HepG2 (cell line): ENCODE results near the gene MYO5A. TPM values are rescaled to one million over a fixed set of nuclear protein-coding genes. Genes with fewer than 3 reads are reported as not detected.

Experiments
- ATAC-seq: fragments of 200-7000 bp; cut with Tn5 transposase; 3 replicates; pipeline ENCODE4 v1.9.1; 2020; ENCODE audit warnings: mild to moderate bottlenecking, moderate library complexity
- BruUV-seq: library from RNA; stranded (reverse); fragments of 400-500 nt; replicated peaks from 2 replicates; lab custom pipeline; 2021; lab: Mats Ljungman, UMichigan
- CTCF ChIA-PET: fragments of 300-600 bp; formaldehyde crosslinking; extraction: SDS; loops from one replicate; lab custom pipeline; 2021; ENCODE audit warnings: low total read pairs, inconsistent platforms, low intra/inter-chr PET ratio; lab: Yijun Ruan, JAX
- POLR2A ChIA-PET: fragments of 350-600 bp; sonication (Branson Sonifier 250); formaldehyde crosslinking; loops from one replicate; lab custom pipeline; 2020; ENCODE audit warnings: antibody characterized with exemption, inconsistent platforms; lab: Yijun Ruan, JAX
- DNase-seq: peaks from one replicate; pipeline ENCODE4 v3.0.0-alpha.2; 2015; ENCODE audit warnings: low spot score
- FAIRE-seq: peaks from 3 replicates; lab custom pipeline; 2011; peaks lifted over from hg19 to GRCh38; lab: Jason Lieb, UNC
- H2AFZ ChIP-seq: one replicate; pipeline ENCODE4 v1.6.1; 2011; ENCODE audit warnings: low read length, inconsistent platforms
- H3K27ac ChIP-seq: fragments of 300-600 bp; 3 replicates; pipeline ENCODE4 v1.8.0; 2011; ENCODE audit warnings: mixed run types, mild to moderate bottlenecking, mixed read lengths, low read length, inconsistent platforms; ENCODE audit not compliant: insufficient read depth; ENCODE audit errors: extremely low read length
- H3K27me3 ChIP-seq, 2 experiments: fragments of 200-600 bp in 1 of 2; 2 replicates in 1 of 2; 3 replicates in 1 of 2; pipeline versions ENCODE4 v1.6.0 to v1.8.0; 2011; ENCODE audit warnings: low read length in 2 of 2, mild to moderate bottlenecking in 2 of 2, moderate library complexity in 2 of 2, inconsistent platforms in 1 of 2; ENCODE audit not compliant: insufficient read depth in 2 of 2, control insufficient read depth in 1 of 2
- H3K36me3 ChIP-seq, 2 experiments: fragments of 200-600 bp in 1 of 2; replicated peaks in 1 of 2; 2 replicates in 1 of 2; 3 replicates in 1 of 2; pipeline versions ENCODE4 v1.5.1 to v1.8.0; 2011; ENCODE audit warnings: low read length in 2 of 2, inconsistent platforms in 1 of 2; ENCODE audit not compliant: insufficient read depth in 2 of 2, control insufficient read depth in 1 of 2
- H3K4me1 ChIP-seq: 2 replicates; pipeline ENCODE4 v1.5.1; 2012; ENCODE audit warnings: low read length, inconsistent platforms; ENCODE audit not compliant: insufficient read depth
- H3K4me2 ChIP-seq: 2 replicates; pipeline ENCODE4 v1.6.0; 2011; ENCODE audit warnings: low read depth, low read length, inconsistent platforms
- H3K4me3 ChIP-seq, 3 experiments: fragments of 200-600 bp in 1 of 3; sonication (generic), shearing (Covaris generic) in 1 of 3; replicated peaks in 1 of 3; 2 replicates each; pipeline ENCODE4 v1.5.1; 2011 to 2016; ENCODE audit warnings: low read length in 3 of 3, inconsistent platforms in 2 of 3, low read depth in 2 of 3, mild to moderate bottlenecking in 2 of 3, control low read depth in 1 of 3, mixed read lengths in 1 of 3; ENCODE audit not compliant: insufficient read depth in 1 of 3
- H3K79me2 ChIP-seq: one replicate; pipeline ENCODE4 v1.6.1; 2011; ENCODE audit warnings: low read length, inconsistent platforms; ENCODE audit not compliant: insufficient read depth
- H3K9ac ChIP-seq: 2 replicates; pipeline ENCODE4 v1.6.0; 2011; ENCODE audit warnings: mild to moderate bottlenecking, low read depth, low read length, inconsistent platforms; ENCODE audit not compliant: insufficient read depth
- H3K9me3 ChIP-seq: 2 replicates; pipeline ENCODE4 v1.5.1; 2012; ENCODE audit warnings: mild to moderate bottlenecking, low read length
- H4K20me1 ChIP-seq: 2 replicates; pipeline ENCODE4 v1.6.0; 2011; ENCODE audit warnings: inconsistent platforms, mild to moderate bottlenecking, low read length, moderate library complexity; ENCODE audit not compliant: insufficient read depth
- ETV5 ChIP-seq: IDR thresholded peaks from 2 replicates; pipeline ENCODE4 v1.6.1; 2018; ENCODE audit warnings: missing biosample characterization, missing genetic modification reagents, inconsistent platforms, borderline replicate concordance
- FOXP1 ChIP-seq, 2 experiments: fragments of 450-650 bp in 1 of 2; IDR thresholded peaks; 2 replicates each; pipeline ENCODE4 v1.6.1; 2017 to 2018; ENCODE audit warnings: antibody characterized with exemption in 1 of 2
- MAF1 ChIP-seq: sonication (generic); formaldehyde crosslinking; IDR thresholded peaks from 2 replicates; pipeline ENCODE4 v1.5.0; 2020; ENCODE audit warnings: missing genetic modification reagents, borderline replicate concordance
- MXD3 ChIP-seq: IDR thresholded peaks from 2 replicates; pipeline ENCODE4 v1.6.1; 2016; ENCODE audit warnings: mild to moderate bottlenecking, missing biosample characterization, missing genetic modification reagents
- NFRKB ChIP-seq: fragments of 450-650 bp; IDR thresholded peaks from 2 replicates; pipeline ENCODE4 v1.6.1; 2017
- SRSF9 ChIP-seq: fragments of 200-400 bp; formaldehyde crosslinking; IDR thresholded peaks from 2 replicates; pipeline ENCODE4 v1.6.1; 2018; ENCODE audit warnings: borderline replicate concordance, mild to moderate bottlenecking, low read depth, low read length; ENCODE audit not compliant: insufficient read depth, poor library complexity, severe bottlenecking
- TBL1XR1 ChIP-seq: fragments of 150-350 bp; IDR thresholded peaks from 2 replicates; pipeline ENCODE4 v1.6.1; 2014; ENCODE audit warnings: borderline replicate concordance, low read length; ENCODE audit not compliant: partially characterized antibody
- TGIF2 ChIP-seq: IDR thresholded peaks from 2 replicates; pipeline ENCODE4 v1.6.1; 2016; ENCODE audit warnings: control low read depth, missing compliant biosample characterization
- THAP8 ChIP-seq: sonication (generic); formaldehyde crosslinking; IDR thresholded peaks from 2 replicates; pipeline ENCODE4 v1.5.1; 2020; ENCODE audit warnings: missing genetic modification reagents, mild to moderate bottlenecking, borderline replicate concordance
- TOPORS ChIP-seq: sonication (generic); formaldehyde crosslinking; IDR thresholded peaks from 2 replicates; pipeline ENCODE4 v1.8.0; 2023; ENCODE audit warnings: mild to moderate bottlenecking, missing genetic modification reagents
- YY1 ChIP-seq: IDR thresholded peaks from 2 replicates; pipeline ENCODE4 v1.6.1; 2011; ENCODE audit warnings: low read length, low read depth, moderate library complexity, mild to moderate bottlenecking; ENCODE audit not compliant: insufficient read depth, insufficient replicate concordance
- ZEB1 ChIP-seq: IDR thresholded peaks from 2 replicates; pipeline ENCODE4 v1.6.1; 2012; ENCODE audit warnings: mild to moderate bottlenecking, low read depth, inconsistent platforms; ENCODE audit not compliant: insufficient replicate concordance
- ZNF17 ChIP-seq: sonication (generic); formaldehyde crosslinking; IDR thresholded peaks from 2 replicates; pipeline ENCODE4 v1.5.0; 2020; ENCODE audit warnings: mild to moderate bottlenecking, missing genetic modification reagents
- ZNF234 ChIP-seq: sonication (generic); formaldehyde crosslinking; conservative IDR thresholded peaks from 2 replicates; pipeline ENCODE4 v1.5.1; 2020; ENCODE audit warnings: mild to moderate bottlenecking, missing genetic modification reagents
- ZNF546 ChIP-seq: sonication (generic); formaldehyde crosslinking; conservative IDR thresholded peaks from 2 replicates; pipeline ENCODE4 v1.8.1; 2023; ENCODE audit warnings: mild to moderate bottlenecking, missing genetic modification reagents
- ZNF547 ChIP-seq: sonication (generic); formaldehyde crosslinking; IDR thresholded peaks from 2 replicates; pipeline ENCODE4 v1.5.1; 2020; ENCODE audit warnings: mild to moderate bottlenecking, missing genetic modification reagents
- ZNF552 ChIP-seq: sonication (generic); formaldehyde crosslinking; IDR thresholded peaks from 2 replicates; pipeline ENCODE4 v1.9.0; 2022; ENCODE audit warnings: missing genetic modification reagents, mild to moderate bottlenecking, borderline replicate concordance
- WGBS: methylation state at CpG from one replicate; pipeline ENCODE4 v1.1.6; 2017; ENCODE audit warnings: low lambda C conversion rate; 5-methylcytosine and 5-hydroxymethylcytosine counted together
- in situ Hi-C: cut with HindIII; loops from 2 replicates; pipeline ENCODE4 v1.10.0; 2017; ENCODE audit warnings: low pct_unique_long_range_greater_than_20kb; ENCODE audit not compliant: extremely low pct_ligation_motif_present
- intact Hi-C: fragments of 100-400 bp; cut with micrococcal nuclease; formaldehyde crosslinking; loops from one replicate; pipeline ENCODE4 v1.10.0; 2022; ENCODE audit not compliant: unreplicated experiment
- polyA plus RNA-seq, 8 experiments: library from polyadenylated mRNA; depleted of rRNA in 3 of 8; stranded (reverse) in 7 of 8; unstranded in 1 of 8; fragments of >200 nt; fragmentation: Illumina TruSeq in 4 of 8; extraction: Trizol in 4 of 8; gene quantifications; 2 replicates each; pipeline versions ENCODE4 v1.2.1 to v1.2.3, GENCODE V29; 2011 to 2016; ENCODE audit warnings: low read depth in 4 of 8, missing spikeins in 1 of 8, mixed read lengths in 1 of 8; ENCODE audit not compliant: insufficient read depth in 1 of 8
- total RNA-seq, 5 experiments: library from RNA; depleted of rRNA; stranded (reverse); fragments of >200 nt; fragmentation: Illumina TruSeq; extraction: Trizol; gene quantifications; 2 replicates each; pipeline ENCODE4 v1.2.3, GENCODE V29; 2016; ENCODE audit warnings: low read depth in 1 of 5
- TF ChIP-seq, protein P1 (sequence below), 2 experiments: sonication (generic) in 1 of 2; formaldehyde crosslinking in 1 of 2; IDR thresholded peaks; 2 replicates each; pipeline versions ENCODE4 v1.4.0 to v1.6.1; 2018 to 2020; ENCODE audit warnings: missing genetic modification reagents in 2 of 2, borderline replicate concordance in 1 of 2, low read depth in 1 of 2, mild to moderate bottlenecking in 1 of 2, missing biosample characterization in 1 of 2
- TF ChIP-seq, protein P2 (sequence below): sonication (generic); formaldehyde crosslinking; IDR thresholded peaks from 2 replicates; pipeline ENCODE4 v1.5.1; 2020; ENCODE audit warnings: missing genetic modification reagents, mild to moderate bottlenecking, borderline replicate concordance
- TF ChIP-seq, protein P3 (sequence below): IDR thresholded peaks from 2 replicates; pipeline ENCODE4 v1.6.1; 2016; ENCODE audit warnings: missing genetic modification reagents, missing compliant biosample characterization

The MYO5A gene
- total and polyA plus RNA-seq, 2 of the 13 experiments (the other 11 are each of a cell fraction or from before 2014, with no cell fraction given): 2.8 to 4.8 TPM

DNA sequence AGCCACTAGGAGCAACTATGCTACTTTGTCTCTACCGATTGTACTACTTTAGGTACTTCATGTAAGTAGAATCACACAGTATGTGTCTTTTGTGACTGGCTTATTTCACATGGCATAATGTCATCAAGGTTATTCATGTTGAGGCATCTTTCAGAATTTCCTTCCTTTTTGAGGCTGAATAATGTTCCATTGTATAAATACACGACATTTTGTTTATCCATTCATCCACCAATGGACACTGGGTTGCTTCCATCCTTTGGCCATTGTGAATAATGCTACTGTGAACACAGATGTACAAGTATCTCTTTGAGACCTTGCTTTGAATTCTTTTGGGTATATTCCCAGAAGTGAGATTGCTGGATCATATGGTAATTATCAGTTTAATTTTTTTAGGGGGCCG is 29.2 kb downstream of the MYO5A start:
- BruUV-seq: no TSS peak
- H3K4me3 ChIP-seq: no peak overlapping the region
- H3K9ac ChIP-seq: no peak overlapping the region
- no peak overlapping the region for H2AFZ ChIP-seq
- no peaks in the 10 kb centered on the region for H3K9me3 ChIP-seq
- H3K27ac ChIP-seq: no peak overlapping the region
- no peaks in the 10 kb centered on the region for H4K20me1 ChIP-seq
- FAIRE-seq: no peak
- H3K79me2 ChIP-seq: no peaks in the 10 kb centered on the region
- ATAC-seq: no peak
- in situ Hi-C loops: no loop called here
- no peaks in the 10 kb centered on the region for H3K27me3 ChIP-seq
- ChIA-PET POLR2A (no interaction called here), CTCF (no interaction called here)
- H3K4me1 ChIP-seq: no peaks in the 10 kb centered on the region
- H3K4me2 ChIP-seq: no peak overlapping the region
- no peaks in the 10 kb centered on the region for H3K36me3 ChIP-seq
- TF ChIP-seq THAP8 (CRISPR knock-in tag) (no peak), MAF1 (CRISPR knock-in tag) (no peak), ZEB1 (no peak), YY1 (no peak), ZNF17 (CRISPR knock-in tag) (no peak), NFRKB (no peak), ETV5 (CRISPR knock-in tag) (no peak), ZNF546 (CRISPR knock-in tag) (no peak), FOXP1 (IDR thresholded peaks at IDR 0.05) (no peak), FOXP1 (CRISPR knock-in tag; IDR thresholded peaks at IDR 0.05) (no peak), MXD3 (CRISPR knock-in tag) (no peak), ZNF552 (CRISPR knock-in tag) (no peak), SRSF9 (no peak), ZNF234 (no peak), TOPORS (CRISPR knock-in tag) (no peak), TGIF2 (CRISPR knock-in tag) (no peak), TBL1XR1 (no peak), ZNF547 (CRISPR knock-in tag) (no peak)
- TF ChIP-seq, protein P1, sequence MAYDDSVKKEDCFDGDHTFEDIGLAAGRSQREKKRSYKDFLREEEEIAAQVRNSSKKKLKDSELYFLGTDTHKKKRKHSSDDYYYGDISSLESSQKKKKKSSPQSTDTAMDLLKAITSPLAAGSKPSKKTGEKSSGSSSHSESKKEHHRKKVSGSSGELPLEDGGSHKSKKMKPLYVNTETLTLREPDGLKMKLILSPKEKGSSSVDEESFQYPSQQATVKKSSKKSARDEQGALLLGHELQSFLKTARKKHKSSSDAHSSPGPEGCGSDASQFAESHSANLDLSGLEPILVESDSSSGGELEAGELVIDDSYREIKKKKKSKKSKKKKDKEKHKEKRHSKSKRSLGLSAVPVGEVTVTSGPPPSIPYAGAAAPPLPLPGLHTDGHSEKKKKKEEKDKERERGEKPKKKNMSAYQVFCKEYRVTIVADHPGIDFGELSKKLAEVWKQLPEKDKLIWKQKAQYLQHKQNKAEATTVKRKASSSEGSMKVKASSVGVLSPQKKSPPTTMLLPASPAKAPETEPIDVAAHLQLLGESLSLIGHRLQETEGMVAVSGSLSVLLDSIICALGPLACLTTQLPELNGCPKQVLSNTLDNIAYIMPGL (CRISPR knock-in tag; IDR thresholded peaks at IDR 0.05; ENCODE audit: borderline replicate concordance in 1 of 2, low read depth in 1 of 2): no peak
- TF ChIP-seq, protein P2, sequence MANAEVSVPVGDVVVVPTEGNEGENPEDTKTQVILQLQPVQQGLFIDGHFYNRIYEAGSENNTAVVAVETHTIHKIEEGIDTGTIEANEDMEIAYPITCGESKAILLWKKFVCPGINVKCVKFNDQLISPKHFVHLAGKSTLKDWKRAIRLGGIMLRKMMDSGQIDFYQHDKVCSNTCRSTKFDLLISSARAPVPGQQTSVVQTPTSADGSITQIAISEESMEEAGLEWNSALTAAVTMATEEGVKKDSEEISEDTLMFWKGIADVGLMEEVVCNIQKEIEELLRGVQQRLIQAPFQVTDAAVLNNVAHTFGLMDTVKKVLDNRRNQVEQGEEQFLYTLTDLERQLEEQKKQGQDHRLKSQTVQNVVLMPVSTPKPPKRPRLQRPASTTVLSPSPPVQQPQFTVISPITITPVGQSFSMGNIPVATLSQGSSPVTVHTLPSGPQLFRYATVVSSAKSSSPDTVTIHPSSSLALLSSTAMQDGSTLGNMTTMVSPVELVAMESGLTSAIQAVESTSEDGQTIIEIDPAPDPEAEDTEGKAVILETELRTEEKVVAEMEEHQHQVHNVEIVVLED (CRISPR knock-in tag): no peak
- TF ChIP-seq, protein P3, sequence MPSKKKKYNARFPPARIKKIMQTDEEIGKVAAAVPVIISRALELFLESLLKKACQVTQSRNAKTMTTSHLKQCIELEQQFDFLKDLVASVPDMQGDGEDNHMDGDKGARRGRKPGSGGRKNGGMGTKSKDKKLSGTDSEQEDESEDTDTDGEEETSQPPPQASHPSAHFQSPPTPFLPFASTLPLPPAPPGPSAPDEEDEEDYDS: no peak
- DNase-seq: no peak
- intact Hi-C loops: no loop called here
- WGBS: 21% methylated on average over 3 of the region's 3 CpGs
